SJCRH30 (cell line): ENCODE data around the gene METTL24. TPM values are rescaled to one million over a fixed set of nuclear protein-coding genes. Genes with fewer than 3 reads are reported as not detected.

Source experiments
- DNase-seq, 2 experiments: peaks; one replicate each; pipeline ENCODE4 v3.0.0-alpha.2; 2015 to 2020
- H3K27ac ChIP-seq: fragments of 250-450 bp; sonication (Bioruptor Pico); 2 replicates; pipeline ENCODE4 v1.5.1; 2020; ENCODE audit warnings: mild to moderate bottlenecking, moderate library complexity
- H3K27me3 ChIP-seq: fragments of 250-450 bp; sonication (Bioruptor Pico); 2 replicates; pipeline ENCODE4 v1.5.1; 2020; ENCODE audit warnings: mild to moderate bottlenecking, moderate library complexity
- H3K36me3 ChIP-seq: fragments of 250-450 bp; sonication (Bioruptor Pico); 2 replicates; pipeline ENCODE4 v1.5.1; 2020; ENCODE audit warnings: mild to moderate bottlenecking, moderate library complexity
- H3K4me1 ChIP-seq: fragments of 250-450 bp; sonication (Bioruptor Pico); 2 replicates; pipeline ENCODE4 v1.5.1; 2020; ENCODE audit warnings: mild to moderate bottlenecking, moderate library complexity
- H3K4me3 ChIP-seq: fragments of 250-450 bp; sonication (Bioruptor Pico); 2 replicates; pipeline ENCODE4 v1.5.1; 2020; ENCODE audit warnings: mild to moderate bottlenecking, moderate library complexity
- H3K9me3 ChIP-seq: fragments of 250-450 bp; sonication (Bioruptor Pico); replicated peaks from 2 replicates; pipeline ENCODE4 v1.5.1; 2020; ENCODE audit warnings: mild to moderate bottlenecking, moderate library complexity
- total RNA-seq: library from RNA; depleted of rRNA; stranded (reverse); fragments of >200 nt; shearing (Covaris generic); gene quantifications from 2 replicates; pipeline ENCODE4 v1.2.3, GENCODE V29; 2014; rRNA removed

METTL24 gene, protein sequence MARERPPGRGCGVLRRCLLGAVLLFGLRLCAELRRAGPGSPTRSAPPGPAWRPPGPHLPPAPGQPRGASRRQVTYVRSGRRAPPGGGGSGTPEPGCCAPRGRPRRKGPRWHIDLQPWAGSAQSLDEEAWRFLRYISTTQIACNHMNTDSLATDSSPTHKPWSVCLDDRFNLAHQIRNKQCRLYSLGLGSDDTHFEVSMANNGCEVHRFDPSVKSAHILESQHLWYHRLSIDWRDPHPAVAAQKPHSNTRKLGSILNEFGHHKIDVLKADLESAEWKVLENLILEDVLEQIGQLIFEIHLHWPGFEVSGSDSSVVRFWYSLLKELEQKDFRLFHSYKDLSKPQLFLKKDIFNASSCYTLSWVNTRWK
- total RNA-seq = not detected in 2 replicates

DNA sequence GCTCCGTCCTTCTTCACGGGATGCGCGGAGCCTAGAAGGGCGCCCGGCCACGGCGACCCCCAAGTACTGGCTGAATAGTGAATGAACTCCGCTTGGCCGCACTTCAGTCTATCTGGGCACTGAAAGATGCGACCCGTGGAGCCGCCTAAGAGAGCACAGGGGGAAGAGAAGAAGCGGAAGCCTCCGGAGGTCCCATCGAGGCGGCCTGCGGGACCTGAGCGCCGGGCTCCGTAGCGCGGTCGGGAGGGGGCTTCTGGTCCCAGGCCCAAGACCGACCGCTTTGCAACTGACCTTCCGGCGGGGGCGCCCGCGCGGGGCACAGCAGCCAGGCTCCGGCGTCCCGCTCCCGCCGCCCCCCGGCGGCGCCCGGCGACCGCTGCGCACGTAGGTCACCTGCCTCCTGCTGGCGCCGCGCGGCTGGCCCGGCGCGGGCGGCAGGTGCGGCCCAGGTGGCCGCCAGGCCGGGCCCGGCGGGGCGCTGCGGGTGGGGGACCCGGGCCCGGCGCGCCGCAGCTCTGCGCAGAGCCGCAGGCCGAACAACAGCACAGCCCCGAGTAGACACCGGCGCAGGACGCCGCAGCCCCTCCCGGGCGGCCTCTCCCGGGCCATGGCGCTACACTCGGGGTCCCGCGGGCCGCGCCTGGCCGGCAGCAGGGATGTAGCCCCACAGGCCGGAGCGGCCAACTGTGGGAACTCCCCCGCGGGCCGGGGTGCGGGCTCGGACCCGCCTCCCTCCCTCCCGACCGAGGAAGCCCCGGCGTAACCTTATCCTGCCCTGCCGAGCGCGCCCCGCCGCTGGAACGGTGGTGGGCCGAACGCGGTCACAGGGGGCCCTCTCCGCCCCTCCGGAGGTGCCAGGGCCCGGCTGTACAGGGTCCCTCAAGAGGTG lies at the start of gene METTL24:
Gene METTL24 (minus strand): TSS at position 686 of the 889 bp plus-strand sequence. CDS start 77 bp downstream, at position 609.
- no peak for DNase-seq
- no peaks in the 10 kb centered on the region for H3K9me3 ChIP-seq
- H3K4me3 ChIP-seq = no peak within 1 kb of the TSS
- H3K4me1 ChIP-seq = no peaks in the 10 kb centered on the region
- no peak within 1 kb of the TSS for H3K27ac ChIP-seq
- H3K27me3 ChIP-seq = no peaks in the 10 kb centered on the region
- H3K36me3 ChIP-seq = no peaks in the 10 kb centered on the region

DNA sequence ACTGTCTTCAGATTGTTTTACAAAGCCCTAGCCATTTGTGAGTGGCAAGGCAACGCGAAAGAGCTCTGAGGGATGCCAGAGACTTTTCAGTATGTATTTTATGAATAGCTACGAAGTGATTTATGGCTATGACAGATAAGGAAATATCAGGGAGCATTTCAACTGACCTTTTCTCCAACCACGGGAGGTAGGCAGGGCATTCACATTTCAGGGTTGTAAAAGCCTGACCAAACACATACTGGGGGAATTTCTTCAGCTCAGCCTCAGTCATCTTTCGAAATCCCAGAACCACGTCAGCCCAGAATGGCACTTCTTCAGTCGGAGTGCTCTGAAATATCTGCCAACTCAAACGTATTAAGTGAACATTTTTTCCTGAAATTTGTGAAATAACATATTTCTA lies 46.5 kb upstream of the METTL24 start:
- H3K27me3 ChIP-seq = no peaks in the 10 kb centered on the region
- no peaks in the 10 kb centered on the region for H3K4me1 ChIP-seq
- H3K27ac ChIP-seq = no peak overlapping the region
- H3K4me3 ChIP-seq = no peak overlapping the region
- no peak for DNase-seq
- H3K9me3 ChIP-seq = no peaks in the 10 kb centered on the region
- H3K36me3 ChIP-seq = no peaks in the 10 kb centered on the region

DNA sequence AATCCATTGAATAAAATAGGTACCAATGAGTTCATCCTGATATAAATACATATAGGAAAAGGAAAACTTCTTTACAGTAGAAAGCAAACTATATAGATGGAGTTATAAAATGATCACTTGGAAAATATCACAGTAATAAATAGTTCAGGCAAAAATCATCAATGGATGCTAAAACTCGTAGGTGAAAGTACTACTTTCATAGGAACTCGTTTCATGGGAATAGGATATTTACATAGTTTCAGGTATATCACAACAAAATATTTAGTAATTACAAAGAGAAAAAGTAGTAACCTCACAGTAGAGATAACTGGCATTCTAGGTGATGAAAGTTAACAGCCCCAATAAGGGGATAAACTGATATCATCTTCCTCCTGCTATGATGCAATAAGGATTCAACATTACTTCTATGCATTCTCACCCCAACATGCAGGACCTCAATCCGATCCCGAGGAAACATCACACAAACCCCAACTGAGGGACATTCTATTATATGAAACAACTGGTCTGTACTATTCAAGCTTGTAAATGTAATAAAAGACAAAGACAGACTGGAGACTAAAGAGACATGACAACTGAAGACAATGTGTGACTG lies 43.5 kb upstream of the METTL24 start:
- H3K9me3 ChIP-seq = no peaks in the 10 kb centered on the region
- no peaks in the 10 kb centered on the region for H3K27me3 ChIP-seq
- no peak for DNase-seq
- H3K4me3 ChIP-seq = no peak overlapping the region
- H3K27ac ChIP-seq = no peak overlapping the region
- no peaks in the 10 kb centered on the region for H3K36me3 ChIP-seq
- H3K4me1 ChIP-seq = no peaks in the 10 kb centered on the region

DNA sequence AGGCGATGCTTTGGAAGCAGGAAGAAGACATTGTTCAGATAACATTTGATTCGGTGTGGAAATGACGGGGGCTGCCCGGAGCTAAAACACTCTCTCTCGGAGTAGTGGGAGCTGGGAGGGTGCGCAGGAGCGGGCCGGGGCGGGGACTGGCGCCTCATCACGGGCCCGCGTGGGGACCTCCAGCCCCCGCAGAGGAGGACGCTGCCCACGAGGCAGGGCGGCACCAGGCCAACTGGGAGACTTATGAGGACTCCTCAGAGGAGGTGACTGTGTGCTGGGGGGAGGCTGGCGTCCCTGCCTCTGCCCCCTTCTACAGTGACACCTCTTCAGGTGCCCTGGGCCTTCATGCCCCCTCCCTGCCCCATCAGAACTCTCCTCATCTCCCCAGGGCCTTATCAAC lies 42.1 kb upstream of the METTL24 start:
- no peaks in the 10 kb centered on the region for H3K4me1 ChIP-seq
- no peaks in the 10 kb centered on the region for H3K9me3 ChIP-seq
- no peak for DNase-seq
- H3K4me3 ChIP-seq = no peak overlapping the region
- no peaks in the 10 kb centered on the region for H3K36me3 ChIP-seq
- H3K27me3 ChIP-seq = no peaks in the 10 kb centered on the region
- H3K27ac ChIP-seq = no peak overlapping the region

DNA sequence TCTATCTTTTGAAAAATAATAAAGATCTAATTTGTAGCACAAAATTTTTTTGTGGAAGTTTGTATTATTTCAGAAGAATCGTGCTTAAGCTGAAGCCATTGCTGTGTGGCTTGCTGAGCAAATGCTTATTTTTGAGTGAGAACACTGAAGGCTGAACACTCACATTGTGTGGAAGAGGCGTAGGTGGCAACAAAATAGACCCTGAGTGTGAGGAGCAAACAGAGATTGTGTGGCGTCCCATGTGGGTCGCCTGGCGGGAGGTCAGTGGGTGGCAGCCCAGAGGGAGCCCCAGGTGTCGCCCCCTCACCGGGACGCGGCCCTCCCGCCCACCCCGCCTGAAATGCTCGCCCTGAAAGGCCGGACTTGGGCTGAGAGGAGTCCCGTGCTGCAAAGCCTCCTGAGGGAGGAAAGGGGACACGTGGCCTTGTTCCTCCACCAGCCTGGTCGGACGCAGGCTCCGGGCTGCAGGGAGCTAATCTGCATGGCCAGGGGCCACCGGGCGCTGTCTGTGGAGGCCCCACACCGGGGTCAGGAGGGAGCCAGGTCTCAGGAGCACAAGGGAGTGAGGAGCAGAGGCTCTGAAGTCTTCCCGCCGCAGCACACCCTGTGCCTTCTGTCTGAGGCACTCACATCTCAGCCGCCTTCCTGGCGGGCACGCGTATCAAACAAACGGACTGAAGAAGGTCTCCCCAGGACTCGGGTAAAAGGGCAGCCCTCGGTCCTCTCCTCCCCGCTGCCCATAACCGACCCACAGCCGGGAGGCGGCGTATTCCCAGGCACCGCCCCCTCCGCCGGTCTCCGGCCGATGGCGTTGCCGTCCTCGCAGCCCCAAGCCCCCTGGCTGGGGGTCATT lies 41.3 kb upstream of the METTL24 start:
- Histone ChIP-seq H3K4me3 (no peak overlapping the region), H3K9me3 (no peaks in the 10 kb centered on the region), H3K27me3 (no peaks in the 10 kb centered on the region), H3K36me3 (no peaks in the 10 kb centered on the region), H3K27ac (no peak overlapping the region), H3K4me1 (no peaks in the 10 kb centered on the region)
- no peak for DNase-seq

DNA sequence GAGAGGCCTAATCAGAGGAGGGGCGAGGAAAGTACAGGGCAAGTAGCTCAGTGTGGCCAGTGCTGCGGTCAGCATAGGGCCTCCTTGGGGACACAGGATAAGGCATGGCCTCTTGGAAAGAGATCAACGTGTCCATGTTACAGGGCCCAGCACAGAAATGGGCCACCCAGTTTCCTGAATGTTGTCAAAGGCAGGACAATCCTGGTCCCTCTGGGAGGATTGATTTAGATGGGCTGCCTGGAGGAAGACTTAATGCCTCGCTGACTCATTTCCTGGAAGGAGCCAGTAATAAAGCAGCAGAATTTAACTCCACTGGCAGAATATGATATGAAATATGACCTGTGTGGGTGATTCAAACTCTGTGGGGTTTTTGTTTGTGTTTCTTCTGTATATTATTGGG lies 40.6 kb upstream of the METTL24 start:
- Histone ChIP-seq H3K9me3 (no peaks in the 10 kb centered on the region), H3K4me1 (no peaks in the 10 kb centered on the region)
- DNase-seq = peak in 1 of 2 experiments; percentile 24

DNA sequence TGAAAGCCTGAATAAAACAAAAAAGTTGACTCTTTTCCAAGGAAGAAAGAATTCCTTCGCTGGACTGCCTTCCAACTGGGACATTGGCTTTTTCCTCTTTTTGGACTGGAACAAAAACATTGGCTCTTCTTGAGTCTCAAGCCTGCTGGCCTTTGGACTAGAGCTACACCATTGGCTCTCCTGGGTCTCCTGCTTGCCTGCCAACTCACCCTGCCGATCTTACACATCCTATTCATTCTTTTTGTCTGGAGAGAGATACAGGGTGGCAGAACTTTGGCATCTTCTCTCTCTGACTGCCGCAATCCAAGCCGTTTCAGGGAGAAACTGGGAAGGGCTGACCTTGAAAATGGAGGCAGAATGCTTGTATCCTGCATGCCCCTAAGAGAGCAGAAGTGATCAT lies 37.1 kb upstream of the METTL24 start:
- no peaks in the 10 kb centered on the region for H3K27me3 ChIP-seq
- no peak overlapping the region for H3K27ac ChIP-seq
- no peaks in the 10 kb centered on the region for H3K36me3 ChIP-seq
- H3K9me3 ChIP-seq = no peaks in the 10 kb centered on the region
- H3K4me3 ChIP-seq = no peak overlapping the region
- H3K4me1 ChIP-seq = no peaks in the 10 kb centered on the region
- DNase-seq = no peak

More for the DNA sequence above, 40.6 kb upstream of the METTL24 start:
- Histone ChIP-seq H3K4me3 (no peak overlapping the region), H3K27me3 (no peaks in the 10 kb centered on the region), H3K36me3 (no peaks in the 10 kb centered on the region), H3K27ac (no peak overlapping the region)

DNA sequence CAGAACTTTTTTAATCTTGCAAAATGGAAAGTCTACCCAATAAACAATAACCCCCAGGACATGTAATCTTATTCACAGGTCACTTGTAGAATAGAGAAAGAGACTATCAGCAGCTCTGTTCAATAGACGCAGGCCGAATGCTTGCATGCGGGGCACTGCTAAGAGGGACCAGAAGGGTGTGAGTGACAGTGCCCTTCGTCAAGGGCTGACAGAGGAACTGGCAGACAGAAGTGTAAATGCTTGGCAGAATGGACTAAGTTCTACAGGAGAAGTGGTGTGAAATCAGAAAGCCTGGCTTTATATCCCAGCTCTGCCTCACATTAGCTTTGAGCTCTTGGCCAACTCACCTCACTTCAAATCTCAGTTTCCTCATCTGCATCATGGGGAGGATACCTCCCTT lies 36.3 kb upstream of the METTL24 start:
- DNase-seq = no peak
- Histone ChIP-seq H3K9me3 (no peaks in the 10 kb centered on the region), H3K4me3 (no peak overlapping the region), H3K27me3 (no peaks in the 10 kb centered on the region), H3K36me3 (no peaks in the 10 kb centered on the region), H3K4me1 (no peaks in the 10 kb centered on the region), H3K27ac (no peak overlapping the region)

DNA sequence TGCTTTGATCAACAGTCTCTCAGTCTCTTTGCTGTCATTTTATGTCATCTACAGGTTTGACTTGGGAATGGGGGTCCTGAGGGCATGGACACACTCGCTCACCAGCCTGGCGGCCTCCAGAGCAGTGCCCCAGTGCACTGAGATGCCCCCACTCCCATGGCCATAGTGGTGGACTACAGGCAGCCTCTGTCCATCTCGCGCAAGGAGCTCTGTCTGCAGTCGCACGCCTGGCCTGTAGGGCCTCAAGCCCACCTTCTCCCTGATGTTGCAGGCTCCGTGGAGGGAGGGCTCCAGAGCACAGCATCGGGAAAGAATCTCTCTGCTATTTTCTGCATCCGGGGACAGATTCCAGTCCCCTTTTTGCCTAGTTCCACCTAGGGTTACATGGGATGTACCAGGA lies 34.6 kb upstream of the METTL24 start:
- Histone ChIP-seq H3K4me3 (no peak overlapping the region), H3K4me1 (no peaks in the 10 kb centered on the region), H3K36me3 (no peaks in the 10 kb centered on the region), H3K27me3 (no peaks in the 10 kb centered on the region), H3K27ac (no peak overlapping the region), H3K9me3 (no peaks in the 10 kb centered on the region)
- DNase-seq = no peak

DNA sequence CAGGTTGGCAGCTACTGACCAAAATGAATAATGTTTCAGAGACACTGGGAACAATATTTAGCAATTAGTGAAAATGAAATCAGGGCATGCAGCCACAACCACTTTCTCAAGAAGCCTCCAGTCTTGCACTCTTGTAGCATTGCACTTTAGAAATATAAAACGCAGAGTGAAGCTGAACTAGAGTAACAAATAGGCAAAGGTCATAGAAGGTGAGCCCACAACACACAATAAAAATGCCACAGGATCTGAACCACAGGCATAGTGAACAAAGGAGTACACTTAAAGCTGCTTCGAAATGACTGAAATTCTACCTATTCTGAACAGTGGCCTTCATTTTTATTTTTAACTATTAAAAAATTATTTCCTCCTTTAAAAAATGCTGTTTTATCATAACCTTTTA lies 32.3 kb upstream of the METTL24 start:
- Histone ChIP-seq H3K4me1 (no peaks in the 10 kb centered on the region), H3K9me3 (no peaks in the 10 kb centered on the region), H3K27ac (no peak overlapping the region), H3K36me3 (no peaks in the 10 kb centered on the region), H3K4me3 (no peak overlapping the region), H3K27me3 (no peaks in the 10 kb centered on the region)
- DNase-seq = no peak

DNA sequence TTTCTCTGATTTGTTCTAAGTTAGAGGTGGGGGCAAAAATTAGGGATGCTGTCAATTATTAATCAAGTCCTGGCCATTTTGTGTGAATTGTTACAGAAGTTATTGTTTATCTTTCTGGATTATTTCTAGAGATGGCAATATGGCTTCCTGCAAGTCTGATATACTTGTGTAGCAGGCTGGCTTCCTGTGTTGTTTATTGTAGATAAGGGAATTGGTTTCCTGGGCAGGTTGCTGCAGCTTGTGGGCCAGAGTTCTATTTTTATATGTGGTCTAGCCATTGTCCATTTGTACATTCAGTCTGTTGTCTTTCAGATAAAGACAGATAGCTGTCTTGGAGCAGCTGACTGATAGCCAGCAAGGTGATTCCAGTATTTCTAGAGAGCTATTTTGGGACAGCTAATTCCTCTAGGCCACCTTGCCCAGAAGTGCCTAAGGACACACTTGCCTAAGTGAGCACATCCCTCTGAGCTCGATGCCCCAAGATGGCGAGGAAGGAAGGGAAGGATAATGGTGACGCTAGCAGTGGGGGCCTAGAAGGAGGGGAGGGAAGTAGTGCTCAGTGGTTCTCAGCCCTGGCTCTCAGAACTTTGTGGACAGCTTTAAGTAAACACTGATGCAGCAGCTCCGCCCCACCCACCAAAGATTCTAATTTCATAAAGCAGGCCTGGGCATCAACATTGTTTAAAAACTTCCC lies 31.7 kb upstream of the METTL24 start:
- Histone ChIP-seq H3K4me3 (no peak overlapping the region), H3K27ac (no peak overlapping the region), H3K4me1 (no peaks in the 10 kb centered on the region), H3K9me3 (no peaks in the 10 kb centered on the region), H3K36me3 (no peaks in the 10 kb centered on the region), H3K27me3 (no peaks in the 10 kb centered on the region)
- no peak for DNase-seq

DNA sequence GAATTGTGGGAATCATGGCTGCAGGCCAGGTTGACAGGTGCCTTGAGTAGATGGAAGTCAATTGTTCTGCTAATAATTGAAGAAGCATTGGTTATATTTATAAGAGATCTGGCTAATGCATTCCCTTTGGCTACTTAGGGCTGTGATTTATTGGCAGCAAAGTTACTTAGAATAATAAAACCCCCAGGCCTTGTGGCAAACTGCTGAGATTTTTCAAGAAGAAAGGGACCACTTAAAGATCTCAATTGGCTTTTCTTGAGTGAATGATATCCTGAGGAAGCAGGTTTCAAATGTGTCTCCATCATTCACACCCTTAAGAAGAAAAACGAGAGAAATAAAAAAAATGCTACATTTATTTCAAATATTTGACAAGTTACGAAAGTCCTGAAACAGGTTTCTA lies 29.8 kb upstream of the METTL24 start:
- Histone ChIP-seq H3K4me3 (no peak overlapping the region), H3K36me3 (no peaks in the 10 kb centered on the region), H3K4me1 (no peaks in the 10 kb centered on the region), H3K27ac (no peak overlapping the region), H3K9me3 (no peaks in the 10 kb centered on the region), H3K27me3 (no peaks in the 10 kb centered on the region)
- DNase-seq = no peak

DNA sequence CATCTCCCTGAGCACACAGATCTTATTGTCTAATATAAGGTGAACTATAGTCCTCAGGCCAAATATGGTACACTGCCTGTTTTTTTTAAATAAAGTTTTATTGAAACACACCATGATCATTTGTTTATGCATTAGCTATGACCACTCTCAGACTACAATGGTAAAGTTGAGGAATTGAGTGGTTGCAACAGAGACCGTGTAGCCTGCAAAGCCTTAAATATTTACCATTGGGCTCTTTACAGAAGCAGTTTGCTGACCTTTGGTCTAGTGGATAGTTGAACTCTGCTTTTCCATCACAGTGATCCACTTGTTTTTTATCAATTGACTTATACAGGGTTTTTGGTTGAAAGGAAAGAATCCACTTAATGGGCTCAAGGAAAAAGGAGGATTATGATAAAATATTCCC lies 27.3 kb upstream of the METTL24 start:
- Histone ChIP-seq H3K4me3 (no peak overlapping the region), H3K9me3 (no peaks in the 10 kb centered on the region), H3K27me3 (no peaks in the 10 kb centered on the region), H3K27ac (no peak overlapping the region), H3K4me1 (no peaks in the 10 kb centered on the region), H3K36me3 (no peaks in the 10 kb centered on the region)
- DNase-seq = no peak

DNA sequence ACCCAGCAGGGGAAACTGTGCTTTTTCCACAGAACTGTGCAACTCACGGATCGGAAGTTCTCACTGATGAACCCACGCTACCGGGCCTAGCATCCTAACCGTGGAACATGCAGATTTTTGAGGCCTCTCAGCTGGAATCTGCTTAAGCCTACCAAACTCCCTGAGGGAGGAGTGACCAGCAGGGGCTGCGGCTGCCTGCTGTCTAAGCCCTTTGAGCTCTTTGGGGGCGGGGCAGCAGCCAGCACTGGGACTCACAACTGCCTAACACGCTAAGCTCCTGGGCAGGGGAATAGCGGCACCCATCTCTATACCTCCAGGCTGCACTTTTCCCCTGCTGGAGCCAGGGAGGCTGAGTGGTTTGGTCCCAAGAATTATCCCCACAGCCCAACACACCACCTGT lies 20.4 kb upstream of the METTL24 start:
- Histone ChIP-seq H3K27ac (no peak overlapping the region), H3K36me3 (no peaks in the 10 kb centered on the region), H3K27me3 (no peaks in the 10 kb centered on the region), H3K9me3 (no peaks in the 10 kb centered on the region), H3K4me1 (no peaks in the 10 kb centered on the region), H3K4me3 (no peak overlapping the region)
- peak; percentile 7 to 20 for DNase-seq
